ENCODE data around the gene NFE2L1. TPM values are rescaled to one million over a fixed set of nuclear protein-coding genes. Genes with fewer than 3 reads are reported as not detected.

Gene NFE2L1
- polyA plus RNA-seq, 1 of the 3 experiments (the other 2 are of a cell fraction) = 159 TPM

DNA sequence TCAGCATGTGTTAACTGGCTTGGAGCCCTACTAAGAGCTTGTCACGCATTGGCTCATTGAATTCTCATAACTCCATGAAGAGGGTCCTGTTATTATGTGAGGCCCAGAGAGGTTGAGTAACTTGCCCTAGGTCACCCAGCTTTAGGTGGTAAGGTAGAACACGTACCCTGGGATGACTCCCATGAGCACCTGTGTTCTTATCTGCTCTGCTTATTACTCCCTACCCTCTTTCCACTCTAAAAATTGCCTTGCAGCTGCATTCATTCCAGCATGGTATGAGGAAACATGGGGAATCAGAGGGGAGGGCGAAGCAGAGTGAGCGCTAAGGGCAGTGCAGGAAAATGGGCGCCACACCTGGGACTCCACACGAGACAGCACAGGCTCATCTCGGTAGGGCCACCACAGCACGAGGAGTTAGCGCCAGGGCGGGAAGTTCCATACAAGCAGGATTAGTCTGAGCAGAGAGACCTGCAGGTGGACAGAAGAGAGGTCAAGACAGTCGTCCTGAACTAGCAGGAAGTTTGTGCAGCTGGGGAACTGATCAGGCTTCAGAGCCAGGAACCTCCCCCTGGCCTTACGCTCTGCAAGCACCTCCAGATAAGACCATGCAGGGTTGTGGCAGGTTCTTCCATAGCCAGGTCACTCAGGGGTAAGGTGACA is 20.7 kb upstream of the NFE2L1 start:
- ChIA-PET POLR2A (interaction anchor here (1.1 to 3.0 kb wide), 7 partner anchors 21 to 73 kb away, joined by 3 to 27 read pairs (median 5); partner anchors contain the start of genes CBX1 and NFE2L1), CTCF (interaction anchor here (0.6 to 31.3 kb wide), 36 partner anchors 8 to 609 kb away, joined by 3 to 1200 read pairs (median 5); partner anchors contain the start of genes CBX1, COPZ2, NFE2L1 and SCRN2)
- Histone ChIP-seq H3K9me3 (no peaks in the 10 kb centered on the region), H4K20me1 (ENCODE audit: insufficient read depth) (no peaks in the 10 kb centered on the region), H3K27me3 (ENCODE audit: insufficient read depth) (no peaks in the 10 kb centered on the region), H2AFZ (ENCODE audit: low read depth) (peak overlapping the region; percentile 73; the same call in 1 of the 2 replicates), H3K4me1 (ENCODE audit: control insufficient read depth in 1 of 2, insufficient read depth in 2 of 2, low read depth in 1 of 2, low read length in 1 of 2) (peaks cover 25 to 33% of the 10 kb centered on the region in 2 experiments; a peak in 3 of 4 replicates), H3K4me3 (ENCODE audit: low read depth in 2 of 2, low read length in 1 of 2) (no peak overlapping the region), H3K9ac (no peak overlapping the region), H3K79me2 (ENCODE audit: insufficient read depth) (no peaks in the 10 kb centered on the region), H3K9me2 (no peaks in the 10 kb centered on the region), H3K27ac (ENCODE audit: low read depth in 2 of 2, low read length in 1 of 2) (no peak overlapping the region), H3F3A (replicated peaks; ENCODE audit: insufficient read depth) (peaks cover 39% of the 10 kb centered on the region), H3K36me3 (replicated peaks in 1 of 2; ENCODE audit: control insufficient read depth in 1 of 2, insufficient read depth in 2 of 2, low read length in 1 of 2) (no peaks in the 10 kb centered on the region), H3K4me2 (no peak overlapping the region)
- no peak for DNase-seq
- WGBS (ENCODE audit: low lambda C conversion rate) = 88% methylated on average over 12 of the region's 12 CpGs
- TF ChIP-seq SIN3A (IDR thresholded peaks at IDR 0.05; ENCODE audit: borderline replicate concordance, low read depth, low read length) (no peak), FOSL2 (IDR thresholded peaks at IDR 0.05; ENCODE audit: borderline replicate concordance, low read depth) (no peak), MEF2A (IDR thresholded peaks at IDR 0.05; ENCODE audit: borderline replicate concordance, low read depth) (no peak), EZH2phosphoT487 (IDR thresholded peaks at IDR 0.05; ENCODE audit: borderline replicate concordance, low read depth) (no peak), CHD2 (IDR thresholded peaks at IDR 0.05; ENCODE audit: low read length, partially characterized antibody) (no peak), ELF1 (IDR thresholded peaks at IDR 0.05) (no peak), IRF3 (IDR thresholded peaks at IDR 0.05; ENCODE audit: low read depth, low read length) (no peak), NFIC (IDR thresholded peaks at IDR 0.05; ENCODE audit: borderline replicate concordance) (no peak), CTCF (IDR thresholded peaks at IDR 0.05) (no peak), RFX5 (IDR thresholded peaks at IDR 0.05; ENCODE audit: low read length) (no peak), JUND (IDR thresholded peaks at IDR 0.05) (no peak), MXI1 (IDR thresholded peaks at IDR 0.05; ENCODE audit: low read depth, low read length) (no peak), RCOR1 (IDR thresholded peaks at IDR 0.05; ENCODE audit: low read length) (no peak), RXRA (IDR thresholded peaks at IDR 0.05; ENCODE audit: borderline replicate concordance, low read depth) (no peak), GABPA (IDR thresholded peaks at IDR 0.05; ENCODE audit: low read depth) (no peak)
- TF ChIP-seq, protein P1, sequence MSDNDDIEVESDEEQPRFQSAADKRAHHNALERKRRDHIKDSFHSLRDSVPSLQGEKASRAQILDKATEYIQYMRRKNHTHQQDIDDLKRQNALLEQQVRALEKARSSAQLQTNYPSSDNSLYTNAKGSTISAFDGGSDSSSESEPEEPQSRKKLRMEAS (IDR thresholded peaks at IDR 0.05; ENCODE audit: low read depth) = no peak
- TF ChIP-seq, protein P2, sequence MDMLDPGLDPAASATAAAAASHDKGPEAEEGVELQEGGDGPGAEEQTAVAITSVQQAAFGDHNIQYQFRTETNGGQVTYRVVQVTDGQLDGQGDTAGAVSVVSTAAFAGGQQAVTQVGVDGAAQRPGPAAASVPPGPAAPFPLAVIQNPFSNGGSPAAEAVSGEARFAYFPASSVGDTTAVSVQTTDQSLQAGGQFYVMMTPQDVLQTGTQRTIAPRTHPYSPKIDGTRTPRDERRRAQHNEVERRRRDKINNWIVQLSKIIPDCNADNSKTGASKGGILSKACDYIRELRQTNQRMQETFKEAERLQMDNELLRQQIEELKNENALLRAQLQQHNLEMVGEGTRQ (IDR thresholded peaks at IDR 0.05; ENCODE audit: borderline replicate concordance, low read depth, low read length) = no peak
- TF ChIP-seq, protein P3, sequence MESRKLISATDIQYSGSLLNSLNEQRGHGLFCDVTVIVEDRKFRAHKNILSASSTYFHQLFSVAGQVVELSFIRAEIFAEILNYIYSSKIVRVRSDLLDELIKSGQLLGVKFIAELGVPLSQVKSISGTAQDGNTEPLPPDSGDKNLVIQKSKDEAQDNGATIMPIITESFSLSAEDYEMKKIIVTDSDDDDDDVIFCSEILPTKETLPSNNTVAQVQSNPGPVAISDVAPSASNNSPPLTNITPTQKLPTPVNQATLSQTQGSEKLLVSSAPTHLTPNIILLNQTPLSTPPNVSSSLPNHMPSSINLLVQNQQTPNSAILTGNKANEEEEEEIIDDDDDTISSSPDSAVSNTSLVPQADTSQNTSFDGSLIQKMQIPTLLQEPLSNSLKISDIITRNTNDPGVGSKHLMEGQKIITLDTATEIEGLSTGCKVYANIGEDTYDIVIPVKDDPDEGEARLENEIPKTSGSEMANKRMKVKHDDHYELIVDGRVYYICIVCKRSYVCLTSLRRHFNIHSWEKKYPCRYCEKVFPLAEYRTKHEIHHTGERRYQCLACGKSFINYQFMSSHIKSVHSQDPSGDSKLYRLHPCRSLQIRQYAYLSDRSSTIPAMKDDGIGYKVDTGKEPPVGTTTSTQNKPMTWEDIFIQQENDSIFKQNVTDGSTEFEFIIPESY (IDR thresholded peaks at IDR 0.05; ENCODE audit: borderline replicate concordance, low read depth) = no peak
- TF ChIP-seq, protein P4, sequence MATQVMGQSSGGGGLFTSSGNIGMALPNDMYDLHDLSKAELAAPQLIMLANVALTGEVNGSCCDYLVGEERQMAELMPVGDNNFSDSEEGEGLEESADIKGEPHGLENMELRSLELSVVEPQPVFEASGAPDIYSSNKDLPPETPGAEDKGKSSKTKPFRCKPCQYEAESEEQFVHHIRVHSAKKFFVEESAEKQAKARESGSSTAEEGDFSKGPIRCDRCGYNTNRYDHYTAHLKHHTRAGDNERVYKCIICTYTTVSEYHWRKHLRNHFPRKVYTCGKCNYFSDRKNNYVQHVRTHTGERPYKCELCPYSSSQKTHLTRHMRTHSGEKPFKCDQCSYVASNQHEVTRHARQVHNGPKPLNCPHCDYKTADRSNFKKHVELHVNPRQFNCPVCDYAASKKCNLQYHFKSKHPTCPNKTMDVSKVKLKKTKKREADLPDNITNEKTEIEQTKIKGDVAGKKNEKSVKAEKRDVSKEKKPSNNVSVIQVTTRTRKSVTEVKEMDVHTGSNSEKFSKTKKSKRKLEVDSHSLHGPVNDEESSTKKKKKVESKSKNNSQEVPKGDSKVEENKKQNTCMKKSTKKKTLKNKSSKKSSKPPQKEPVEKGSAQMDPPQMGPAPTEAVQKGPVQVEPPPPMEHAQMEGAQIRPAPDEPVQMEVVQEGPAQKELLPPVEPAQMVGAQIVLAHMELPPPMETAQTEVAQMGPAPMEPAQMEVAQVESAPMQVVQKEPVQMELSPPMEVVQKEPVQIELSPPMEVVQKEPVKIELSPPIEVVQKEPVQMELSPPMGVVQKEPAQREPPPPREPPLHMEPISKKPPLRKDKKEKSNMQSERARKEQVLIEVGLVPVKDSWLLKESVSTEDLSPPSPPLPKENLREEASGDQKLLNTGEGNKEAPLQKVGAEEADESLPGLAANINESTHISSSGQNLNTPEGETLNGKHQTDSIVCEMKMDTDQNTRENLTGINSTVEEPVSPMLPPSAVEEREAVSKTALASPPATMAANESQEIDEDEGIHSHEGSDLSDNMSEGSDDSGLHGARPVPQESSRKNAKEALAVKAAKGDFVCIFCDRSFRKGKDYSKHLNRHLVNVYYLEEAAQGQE (IDR thresholded peaks at IDR 0.05; ENCODE audit: low read depth, low read length) = no peak

Data from SK-N-SH (cell line).